ENCODE results near the gene NUP205. TPM values are rescaled to one million over a fixed set of nuclear protein-coding genes. Genes with fewer than 3 reads are reported as not detected.

NUP205 gene
- total RNA-seq, 1 experiment from 2014 or later, result 86.7 TPM

DNA sequence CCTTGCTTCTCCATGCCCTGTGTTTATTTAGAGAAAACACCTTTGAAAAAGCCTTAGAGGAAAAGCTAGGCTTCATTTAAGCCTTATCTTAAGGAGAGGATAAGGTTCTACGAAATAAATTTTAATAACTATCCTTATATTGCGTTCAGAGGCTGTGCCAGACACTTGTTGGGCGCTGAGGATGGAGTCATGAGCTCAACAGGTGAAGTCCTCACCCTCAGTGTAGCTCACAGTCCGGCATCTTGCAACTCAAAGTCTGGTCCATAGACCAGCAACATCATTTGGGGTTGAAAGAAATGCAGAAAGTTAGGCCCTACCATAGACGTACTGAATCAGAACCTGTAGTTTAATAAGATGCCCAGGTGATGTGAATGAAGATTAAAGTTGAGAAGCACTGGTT lies 100.8 kb downstream of the NUP205 start:
- ChIA-PET POLR2A (ENCODE audit: unreplicated experiment) (no interaction called here), CTCF (no interaction called here)
- Histone ChIP-seq H3K4me2 (ENCODE audit: low read length) (no peak overlapping the region), H3K27me3 (ENCODE audit: low read length) (no peaks in the 10 kb centered on the region), H3K27ac (ENCODE audit: low read length) (no peak overlapping the region), H3K36me3 (ENCODE audit: low read depth, low read length) (no peaks in the 10 kb centered on the region), H2AFZ (ENCODE audit: low read length) (no peak overlapping the region), H3K9me2 (replicated peaks; ENCODE audit: low read length) (no peaks in the 10 kb centered on the region), H3K79me2 (ENCODE audit: low read length) (peaks cover 12% of the 10 kb centered on the region), H3K4me1 (ENCODE audit: insufficient read depth, low read length) (peaks cover 6% of the 10 kb centered on the region), H4K20me1 (ENCODE audit: low read length) (no peaks in the 10 kb centered on the region), H3K9ac (ENCODE audit: low read length) (no peak overlapping the region), H3F3A (ENCODE audit: low read length, unreplicated experiment) (no peaks in the 10 kb centered on the region), H3K4me3 (ENCODE audit: low read length) (no peak overlapping the region), H3K9me3 (ENCODE audit: low read length) (no peaks in the 10 kb centered on the region)
- DNase-seq, result no peak
- TF ChIP-seq EZH2 (IDR thresholded peaks at IDR 0.05; ENCODE audit: low read length, unreplicated experiment) (no peak), EZH2phosphoT487 (IDR thresholded peaks at IDR 0.05; ENCODE audit: borderline replicate concordance, low read length) (no peak)
- TF ChIP-seq, protein P1, sequence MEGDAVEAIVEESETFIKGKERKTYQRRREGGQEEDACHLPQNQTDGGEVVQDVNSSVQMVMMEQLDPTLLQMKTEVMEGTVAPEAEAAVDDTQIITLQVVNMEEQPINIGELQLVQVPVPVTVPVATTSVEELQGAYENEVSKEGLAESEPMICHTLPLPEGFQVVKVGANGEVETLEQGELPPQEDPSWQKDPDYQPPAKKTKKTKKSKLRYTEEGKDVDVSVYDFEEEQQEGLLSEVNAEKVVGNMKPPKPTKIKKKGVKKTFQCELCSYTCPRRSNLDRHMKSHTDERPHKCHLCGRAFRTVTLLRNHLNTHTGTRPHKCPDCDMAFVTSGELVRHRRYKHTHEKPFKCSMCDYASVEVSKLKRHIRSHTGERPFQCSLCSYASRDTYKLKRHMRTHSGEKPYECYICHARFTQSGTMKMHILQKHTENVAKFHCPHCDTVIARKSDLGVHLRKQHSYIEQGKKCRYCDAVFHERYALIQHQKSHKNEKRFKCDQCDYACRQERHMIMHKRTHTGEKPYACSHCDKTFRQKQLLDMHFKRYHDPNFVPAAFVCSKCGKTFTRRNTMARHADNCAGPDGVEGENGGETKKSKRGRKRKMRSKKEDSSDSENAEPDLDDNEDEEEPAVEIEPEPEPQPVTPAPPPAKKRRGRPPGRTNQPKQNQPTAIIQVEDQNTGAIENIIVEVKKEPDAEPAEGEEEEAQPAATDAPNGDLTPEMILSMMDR (conservative IDR thresholded peaks at IDR 0.05; ENCODE audit: low read depth, low read length), result no peak
- ATAC-seq, result no peak
- intact Hi-C loops (cut with micrococcal nuclease), result no loop called here
- BruUV-seq (replicated peaks), result no TSS peak

DNA sequence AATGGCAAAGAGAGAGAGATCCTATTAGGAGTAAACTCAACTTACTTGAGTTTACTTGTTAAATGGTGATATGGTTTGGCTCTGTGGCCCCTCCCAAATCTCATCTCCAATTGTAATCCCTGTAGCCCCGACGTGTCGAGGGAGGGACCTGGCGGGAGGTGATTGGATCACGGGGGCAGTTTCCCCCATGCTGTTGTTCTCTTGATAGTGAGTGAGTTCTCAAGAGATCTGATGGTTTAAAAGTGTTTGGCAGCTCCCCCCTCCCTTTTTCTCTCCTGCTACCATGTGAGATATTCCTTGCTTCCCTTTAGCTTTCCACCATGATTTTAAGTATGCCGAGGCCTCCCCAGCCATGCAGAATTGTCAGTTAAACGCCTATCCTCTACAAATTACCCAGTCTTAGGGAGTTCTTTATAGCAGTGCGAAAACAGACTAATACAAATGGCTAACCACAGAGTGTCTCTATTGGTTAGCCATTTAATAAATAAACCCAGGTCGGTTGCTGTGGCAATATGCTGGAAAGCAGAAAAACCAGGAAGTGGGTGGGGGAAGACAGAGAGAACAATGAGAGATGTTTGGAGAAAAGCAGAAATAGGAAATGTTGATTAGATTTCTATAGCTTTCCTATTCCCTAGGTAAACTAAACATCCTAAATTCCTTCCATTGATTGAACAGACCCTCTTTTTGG lies 101.6 kb downstream of the NUP205 start:
- ATAC-seq, result no peak
- Histone ChIP-seq H3K36me3 (ENCODE audit: low read depth, low read length) (no peaks in the 10 kb centered on the region), H3K4me1 (ENCODE audit: insufficient read depth, low read length) (peaks cover 13% of the 10 kb centered on the region), H3K79me2 (ENCODE audit: low read length) (peaks cover 20% of the 10 kb centered on the region), H4K20me1 (ENCODE audit: low read length) (no peaks in the 10 kb centered on the region), H3K27me3 (ENCODE audit: low read length) (no peaks in the 10 kb centered on the region), H3K9ac (ENCODE audit: low read length) (no peak overlapping the region), H3K4me3 (ENCODE audit: low read length) (no peak overlapping the region), H3F3A (ENCODE audit: low read length, unreplicated experiment) (no peaks in the 10 kb centered on the region), H3K27ac (ENCODE audit: low read length) (no peak overlapping the region), H2AFZ (ENCODE audit: low read length) (no peak overlapping the region), H3K4me2 (ENCODE audit: low read length) (no peak overlapping the region), H3K9me2 (replicated peaks; ENCODE audit: low read length) (no peaks in the 10 kb centered on the region), H3K9me3 (ENCODE audit: low read length) (no peaks in the 10 kb centered on the region)
- BruUV-seq (replicated peaks), result no TSS peak
- intact Hi-C loops (cut with micrococcal nuclease), result no loop called here
- ChIA-PET POLR2A (ENCODE audit: unreplicated experiment) (no interaction called here), CTCF (no interaction called here)
- DNase-seq, result no peak
- TF ChIP-seq, protein P1 (conservative IDR thresholded peaks at IDR 0.05; ENCODE audit: low read depth, low read length), result no peak
- TF ChIP-seq EZH2phosphoT487 (IDR thresholded peaks at IDR 0.05; ENCODE audit: borderline replicate concordance, low read length) (no peak), EZH2 (IDR thresholded peaks at IDR 0.05; ENCODE audit: low read length, unreplicated experiment) (no peak)
